Left lung (tissue), 10 donors: ENCODE data around the gene ZBTB1. TPM values are rescaled to one million over a fixed set of nuclear protein-coding genes. Genes with fewer than 3 reads are reported as not detected.
"Not testable (repeated sequence)": the region's sequence is repeated elsewhere in the genome, so short reads cannot be mapped to it uniquely, and the experiment has no call there.

Source experiments
- ATAC-seq: fragments of 200-7000 bp; cut with Tn5 transposase; one replicate; pipeline ENCODE4 v1.9.1; 2020; ENCODE audit warnings: moderate library complexity
- DNase-seq, 4 donors: peaks; one replicate each; pipeline ENCODE4 v3.0.0-alpha.2; 2013 to 2020
- H3K27ac ChIP-seq, 2 donors: fragments of 200-600 bp; sonication (generic) in 1 of 2; one replicate each; pipeline versions ENCODE4 v1.5.0 to v1.8.0; 2020 to 2021
- H3K27me3 ChIP-seq, 2 donors: fragments of 200-600 bp; sonication (generic) in 1 of 2; one replicate each; pipeline versions ENCODE4 v1.5.0 to v1.8.0; 2020 to 2021
- H3K36me3 ChIP-seq, 2 donors: fragments of 200-600 bp; sonication (generic) in 1 of 2; one replicate each; pipeline versions ENCODE4 v1.5.0 to v1.8.0; 2020 to 2021
- H3K4me1 ChIP-seq, 2 donors: fragments of 200-600 bp; one replicate each; pipeline ENCODE4 v1.8.0; 2021
- H3K4me3 ChIP-seq, 2 donors: fragments of 200-600 bp; sonication (generic) in 1 of 2; one replicate each; pipeline versions ENCODE4 v1.5.0 to v1.8.0; 2020 to 2021; ENCODE audit warnings: mild to moderate bottlenecking in 1 of 2
- H3K9me3 ChIP-seq, 2 donors: fragments of 200-600 bp; sonication (generic) in 1 of 2; one replicate each; pipeline versions ENCODE4 v1.5.0 to v1.8.0; 2020 to 2021
- intact Hi-C, 2 donors: fragments of 100-400 bp; cut with DNase I; formaldehyde crosslinking; loops; one replicate each; pipeline versions ENCODE4 v1.11.2 to v1.14.2; 2022
- polyA plus RNA-seq, 6 donors: library from polyadenylated mRNA; unstranded; fragments of 120-200 nt; gene quantifications; one replicate each; pipeline ENCODE4 v1.2.1, GENCODE V29; 2013; ENCODE audit not compliant: insufficient read length in 6 of 6
- total RNA-seq, 2 donors: library from RNA; stranded (reverse); fragmentation: NEBNext Ultra II Directional; extraction: Animal tissue kit (Norgen Biotek cat#: 25700); gene quantifications; one replicate each; pipeline ENCODE4 v1.2.1, GENCODE V29; 2021
- TF ChIP-seq, protein P1 (sequence below), 2 donors: fragments of 200-600 bp; sonication (generic) in 1 of 2; IDR thresholded peaks; one replicate each; pipeline versions ENCODE4 v1.5.0 to v1.8.0; 2021; ENCODE audit warnings: antibody characterized with exemption in 2 of 2
- donor health status: DM: no; HTN: yes; CAD: no.
- donor health status: DM: no; HTN: no; CAD: no.

Gene ZBTB1
- total and polyA plus RNA-seq, 8 donors: 35.5 to 75.8 (median 70.3) TPM

DNA sequence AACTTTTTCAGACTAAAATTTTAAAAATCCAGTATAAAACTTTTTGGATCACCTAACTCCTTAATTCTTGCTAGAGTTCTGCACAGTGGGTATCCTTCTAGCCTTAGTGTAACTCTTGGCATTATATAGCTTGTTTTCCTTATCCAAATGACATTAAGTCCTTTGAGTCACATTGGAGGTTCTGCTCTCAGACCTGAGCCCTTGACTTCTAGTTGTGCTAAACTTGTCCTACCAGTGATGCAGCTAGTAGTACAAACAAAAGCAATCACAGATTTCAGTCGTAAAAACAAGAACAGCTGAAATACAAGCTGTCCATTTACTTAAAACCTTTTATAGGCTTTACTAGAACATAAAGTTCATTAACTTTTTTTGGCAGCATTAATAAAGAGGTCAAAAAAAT, 10.5 kb downstream of the ZBTB1 start:
- ATAC-seq: peak; percentile 58
- peak in 1 of 4 donors; percentile 30 for DNase-seq
- H3K4me1 ChIP-seq: peaks cover 14 to 48% of the 10 kb centered on the region in 2 donors

DNA sequence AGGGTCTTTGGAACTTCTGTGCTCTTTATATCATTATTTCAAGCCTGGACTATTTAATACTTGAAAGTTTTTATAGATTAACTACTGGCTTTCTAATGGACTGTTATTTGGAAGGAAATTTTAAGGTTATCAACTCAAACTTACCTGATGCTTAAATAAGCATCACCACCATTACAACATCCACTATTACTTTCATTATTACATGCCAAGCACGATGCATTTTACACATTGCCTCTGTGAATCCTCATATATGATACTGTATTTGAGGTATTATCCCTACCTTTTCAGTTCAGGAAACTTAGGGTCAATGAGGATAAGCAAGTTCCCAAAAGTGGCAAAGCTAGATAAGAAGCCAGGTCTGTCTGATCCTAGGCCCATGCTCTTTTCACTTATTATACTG, 12.4 kb downstream of the ZBTB1 start:
- DNase-seq (no peak), ATAC-seq (no peak)
- H3K27me3 ChIP-seq: no peaks in the 10 kb centered on the region
- peaks cover 0 to 39% of the 10 kb centered on the region in 2 donors for H3K4me1 ChIP-seq
- peaks cover 0 to 7% of the 10 kb centered on the region in 2 donors for H3K36me3 ChIP-seq
- TF ChIP-seq, protein P1, sequence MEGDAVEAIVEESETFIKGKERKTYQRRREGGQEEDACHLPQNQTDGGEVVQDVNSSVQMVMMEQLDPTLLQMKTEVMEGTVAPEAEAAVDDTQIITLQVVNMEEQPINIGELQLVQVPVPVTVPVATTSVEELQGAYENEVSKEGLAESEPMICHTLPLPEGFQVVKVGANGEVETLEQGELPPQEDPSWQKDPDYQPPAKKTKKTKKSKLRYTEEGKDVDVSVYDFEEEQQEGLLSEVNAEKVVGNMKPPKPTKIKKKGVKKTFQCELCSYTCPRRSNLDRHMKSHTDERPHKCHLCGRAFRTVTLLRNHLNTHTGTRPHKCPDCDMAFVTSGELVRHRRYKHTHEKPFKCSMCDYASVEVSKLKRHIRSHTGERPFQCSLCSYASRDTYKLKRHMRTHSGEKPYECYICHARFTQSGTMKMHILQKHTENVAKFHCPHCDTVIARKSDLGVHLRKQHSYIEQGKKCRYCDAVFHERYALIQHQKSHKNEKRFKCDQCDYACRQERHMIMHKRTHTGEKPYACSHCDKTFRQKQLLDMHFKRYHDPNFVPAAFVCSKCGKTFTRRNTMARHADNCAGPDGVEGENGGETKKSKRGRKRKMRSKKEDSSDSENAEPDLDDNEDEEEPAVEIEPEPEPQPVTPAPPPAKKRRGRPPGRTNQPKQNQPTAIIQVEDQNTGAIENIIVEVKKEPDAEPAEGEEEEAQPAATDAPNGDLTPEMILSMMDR (IDR thresholded peaks at IDR 0.05): no peak
- no peak overlapping the region for H3K27ac ChIP-seq
- intact Hi-C loops: no loop called here
- no peak overlapping the region for H3K4me3 ChIP-seq
- no peaks in the 10 kb centered on the region for H3K9me3 ChIP-seq

More for the DNA sequence above, 10.5 kb downstream of the ZBTB1 start:
- Histone ChIP-seq H3K27me3 (no peaks in the 10 kb centered on the region), H3K4me3 (no peak overlapping the region), H3K9me3 (no peaks in the 10 kb centered on the region), H3K36me3 (no peaks in the 10 kb centered on the region), H3K27ac (no peak overlapping the region)
- intact Hi-C loops: no loop called here
- TF ChIP-seq, protein P1 (IDR thresholded peaks at IDR 0.05): no peak

DNA sequence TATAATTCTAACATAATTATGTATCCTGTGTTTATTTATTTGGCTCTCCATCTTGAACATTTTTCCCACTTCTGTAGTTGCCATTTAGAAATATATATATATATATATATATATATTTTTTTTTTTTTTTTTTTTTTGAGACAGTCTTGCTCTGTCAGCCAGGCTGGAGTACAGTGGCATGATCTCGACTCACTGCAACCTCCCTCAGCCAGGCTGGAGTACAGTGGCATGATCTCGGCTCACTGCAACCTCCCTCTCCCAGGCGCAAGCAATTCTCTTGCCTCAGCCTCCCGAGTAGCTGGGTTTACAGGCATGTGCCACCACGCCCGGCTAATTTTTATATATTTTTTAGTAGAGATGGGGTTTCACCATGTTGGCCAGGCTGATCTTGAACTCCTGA, 13.1 kb downstream of the ZBTB1 start:
- H3K4me3 ChIP-seq, H3K9me3 ChIP-seq, H3K27me3 ChIP-seq, DNase-seq, intact Hi-C loops, H3K27ac ChIP-seq, ATAC-seq: not testable (repeated sequence)
- Histone ChIP-seq H3K4me1 (peaks cover 0 to 32% of the 10 kb centered on the region in 2 donors), H3K36me3 (peaks cover 0 to 14% of the 10 kb centered on the region in 2 donors)

DNA sequence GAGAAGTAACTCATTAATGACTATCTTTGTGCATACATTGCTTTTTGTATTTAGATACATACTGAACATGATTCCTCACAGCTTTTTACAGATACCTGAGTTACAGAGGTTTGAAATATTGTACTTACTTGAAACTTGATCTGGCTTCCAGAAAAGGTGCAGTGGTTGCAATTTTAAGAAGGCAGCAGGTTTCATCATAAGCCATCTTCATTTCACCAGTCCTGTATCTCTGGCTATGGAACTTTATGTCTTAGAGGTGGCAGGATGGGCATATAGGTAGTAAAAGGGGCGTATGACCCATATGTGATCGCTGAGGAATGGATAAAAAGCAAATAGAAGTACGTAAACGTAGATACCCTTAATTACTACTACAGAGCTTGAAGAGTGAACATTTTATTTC, 13.7 kb downstream of the ZBTB1 start:
- Histone ChIP-seq H3K36me3 (peaks cover 0 to 20% of the 10 kb centered on the region in 2 donors), H3K4me1 (peaks cover 0 to 30% of the 10 kb centered on the region in 2 donors), H3K27ac (no peak overlapping the region), H3K4me3 (no peak overlapping the region), H3K27me3 (no peaks in the 10 kb centered on the region), H3K9me3 (no peaks in the 10 kb centered on the region)
- TF ChIP-seq, protein P1 (IDR thresholded peaks at IDR 0.05): no peak
- no peak for DNase-seq
- ATAC-seq: no peak
- intact Hi-C loops: no loop called here

DNA sequence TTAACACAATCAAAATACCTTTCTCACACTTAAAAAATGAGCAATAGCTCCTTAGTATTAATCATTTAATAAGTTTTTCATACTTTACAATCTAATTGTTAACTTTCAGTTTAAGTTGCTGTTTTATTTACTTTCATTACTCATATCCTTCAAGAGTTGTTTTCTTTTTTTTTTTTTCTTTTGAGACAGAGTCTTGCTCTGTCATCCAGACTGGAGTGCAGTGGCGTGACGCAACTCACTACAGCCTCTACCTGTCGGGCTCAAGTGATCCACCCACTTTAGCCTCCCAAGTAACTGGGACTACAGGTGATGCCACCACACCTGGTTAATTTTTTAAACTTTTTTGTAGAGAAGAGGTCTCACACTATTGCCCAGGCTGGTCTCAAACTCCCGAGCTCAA, 16.1 kb downstream of the ZBTB1 start:
- Histone ChIP-seq H3K9me3 (no peaks in the 10 kb centered on the region), H3K4me1 (peaks cover 0 to 29% of the 10 kb centered on the region in 2 donors), H3K27me3 (no peaks in the 10 kb centered on the region), H3K27ac (no peak overlapping the region), H3K4me3 (no peak overlapping the region), H3K36me3 (peaks cover 0 to 22% of the 10 kb centered on the region in 2 donors)
- peak; percentile 45 for ATAC-seq
- peak in 1 of 4 donors; percentile 52 for DNase-seq
- TF ChIP-seq, protein P1 (IDR thresholded peaks at IDR 0.05): no peak
- intact Hi-C loops: no loop called here
